ENCODE data around the gene MAN1C1. TPM values are rescaled to one million over a fixed set of nuclear protein-coding genes. Genes with fewer than 3 reads are reported as not detected.

The MAN1C1 gene
- total RNA-seq, 2 donors from 2014 or later, result 2.2 to 4.3 TPM

- H3K4me3 Mint-ChIP-seq, result no peak overlapping the region
- no peaks in the 10 kb centered on the region for H3K9me3 ChIP-seq (ENCODE audit: control insufficient read depth, low read length)
- no peak overlapping the region for H3K9ac ChIP-seq (ENCODE audit: extremely low read depth, low read length, poor library complexity, severe bottlenecking)
- H3K4me1 ChIP-seq (ENCODE audit: control insufficient read depth, insufficient read depth, low read length), result no peaks in the 10 kb centered on the region
- H3K9me3 Mint-ChIP-seq, result no peaks in the 10 kb centered on the region
- H3K4me3 ChIP-seq (ENCODE audit: low read length), result no peak overlapping the region
- H3K36me3 ChIP-seq (ENCODE audit: control insufficient read depth, insufficient read depth, low read length), result no peaks in the 10 kb centered on the region
- no peak overlapping the region for H3K27ac Mint-ChIP-seq
- no peak for DNase-seq
- no peaks in the 10 kb centered on the region for H3K27me3 Mint-ChIP-seq (ENCODE audit: insufficient read depth)
- no peak overlapping the region for H3K27ac ChIP-seq (ENCODE audit: low read depth, low read length)
- H3K27me3 ChIP-seq (ENCODE audit: control insufficient read depth, insufficient read depth, low read length, poor library complexity, severe bottlenecking), result no peaks in the 10 kb centered on the region
- no peak for TF ChIP-seq CTCF (conservative IDR thresholded peaks at IDR 0.05)
- peaks cover 2% of the 10 kb centered on the region for H3K4me1 Mint-ChIP-seq
- 93 to 94% methylated on average over 7 to 9 of the region's 9 CpGs for WGBS, 2 experiments (ENCODE audit: insufficient coverage in 1 of 2, insufficient read length in 1 of 2)
- H3K36me3 Mint-ChIP-seq (ENCODE audit: low read depth), result no peaks in the 10 kb centered on the region
These were observed 72.0 kb downstream of the MAN1C1 start for GRCh38 chr1:25688390-25689119.

- Histone ChIP-seq H3K9ac (ENCODE audit: extremely low read depth, low read length, poor library complexity, severe bottlenecking) (no peak overlapping the region), H3K27ac (ENCODE audit: low read depth, low read length) (no peak overlapping the region), H3K27me3 (ENCODE audit: control insufficient read depth, insufficient read depth, low read length, poor library complexity, severe bottlenecking) (no peaks in the 10 kb centered on the region), H3K4me1 (ENCODE audit: control insufficient read depth, insufficient read depth, low read length) (no peaks in the 10 kb centered on the region), H3K9me3 (ENCODE audit: control insufficient read depth, low read length) (no peaks in the 10 kb centered on the region), H3K4me3 (ENCODE audit: low read length) (no peak overlapping the region), H3K36me3 (ENCODE audit: control insufficient read depth, insufficient read depth, low read length) (no peaks in the 10 kb centered on the region)
- TF ChIP-seq CTCF (conservative IDR thresholded peaks at IDR 0.05), result no peak
- H3K27ac Mint-ChIP-seq, result no peak overlapping the region
- peaks cover 2% of the 10 kb centered on the region for H3K4me1 Mint-ChIP-seq
- no peaks in the 10 kb centered on the region for H3K9me3 Mint-ChIP-seq
- no peak overlapping the region for H3K4me3 Mint-ChIP-seq
- no peaks in the 10 kb centered on the region for H3K27me3 Mint-ChIP-seq (ENCODE audit: insufficient read depth)
- WGBS, 2 experiments (ENCODE audit: insufficient coverage in 1 of 2, insufficient read length in 1 of 2), result 92% methylated on average over 10 to 18 of the region's 18 CpGs
- H3K36me3 Mint-ChIP-seq (ENCODE audit: low read depth), result no peaks in the 10 kb centered on the region
- no peak for DNase-seq
These were observed 73.2 kb downstream of the MAN1C1 start for GRCh38 chr1:25689686-25690381.

GRCh38 chr1:25690396-25690956 lies 73.9 kb downstream of the MAN1C1 start:
- no peak overlapping the region for H3K4me3 Mint-ChIP-seq
- H3K36me3 ChIP-seq (ENCODE audit: control insufficient read depth, insufficient read depth, low read length), result no peaks in the 10 kb centered on the region
- H3K4me1 ChIP-seq (ENCODE audit: control insufficient read depth, insufficient read depth, low read length), result no peaks in the 10 kb centered on the region
- DNase-seq, result no peak
- no peak overlapping the region for H3K27ac Mint-ChIP-seq
- no peak overlapping the region for H3K9ac ChIP-seq (ENCODE audit: extremely low read depth, low read length, poor library complexity, severe bottlenecking)
- H3K9me3 ChIP-seq (ENCODE audit: control insufficient read depth, low read length), result no peaks in the 10 kb centered on the region
- H3K4me3 ChIP-seq (ENCODE audit: low read length), result no peak overlapping the region
- H3K4me1 Mint-ChIP-seq, result peaks cover 6% of the 10 kb centered on the region
- no peaks in the 10 kb centered on the region for H3K27me3 Mint-ChIP-seq (ENCODE audit: insufficient read depth)
- no peaks in the 10 kb centered on the region for H3K27me3 ChIP-seq (ENCODE audit: control insufficient read depth, insufficient read depth, low read length, poor library complexity, severe bottlenecking)
- WGBS, 2 experiments (ENCODE audit: insufficient coverage in 1 of 2, insufficient read length in 1 of 2), result 94% methylated on average over 11 to 13 of the region's 13 CpGs
- no peak for TF ChIP-seq CTCF (conservative IDR thresholded peaks at IDR 0.05)
- no peaks in the 10 kb centered on the region for H3K36me3 Mint-ChIP-seq (ENCODE audit: low read depth)
- no peaks in the 10 kb centered on the region for H3K9me3 Mint-ChIP-seq
- H3K27ac ChIP-seq (ENCODE audit: low read depth, low read length), result no peak overlapping the region
